ENCODE data around the gene ZNHIT2.

GRCh38 chr11:65165410-65166317, 48.2 kb upstream of the ZNHIT2 start:
- no peak for TF ChIP-seq CTCF (conservative IDR thresholded peaks at IDR 0.05; ENCODE audit: low read depth, low read length)
- no peak for TF ChIP-seq EZH2 (IDR thresholded peaks at IDR 0.05; ENCODE audit: borderline replicate concordance, low read depth, low read length, poor library complexity, severe bottlenecking)

Data from A673 (cell line).